Lower lobe of right lung (tissue), 2 donors: ENCODE data around the gene TRPM8. TPM values are rescaled to one million over a fixed set of nuclear protein-coding genes. Genes with fewer than 3 reads are reported as not detected.

Source experiments
- ATAC-seq, 2 donors: fragments of 200-7000 bp; cut with Tn5 transposase; one replicate each; pipeline ENCODE4 v1.9.1; 2020 to 2022; ENCODE audit warnings: mild to moderate bottlenecking in 2 of 2, moderate library complexity in 2 of 2
- DNase-seq: peaks from one replicate; pipeline ENCODE4 v3.0.0-alpha.2; 2020
- H3K27ac ChIP-seq: fragments of 200-600 bp; one replicate; pipeline ENCODE4 v1.8.0; 2022
- H3K27me3 ChIP-seq: fragments of 200-600 bp; one replicate; pipeline ENCODE4 v1.8.0; 2022; ENCODE audit warnings: low read depth
- H3K36me3 ChIP-seq: fragments of 200-600 bp; one replicate; pipeline ENCODE4 v1.8.0; 2022; ENCODE audit warnings: mild to moderate bottlenecking
- H3K4me1 ChIP-seq: fragments of 200-600 bp; one replicate; pipeline ENCODE4 v1.8.0; 2022
- H3K4me3 ChIP-seq: fragments of 200-600 bp; one replicate; pipeline ENCODE4 v1.8.0; 2022; ENCODE audit warnings: mild to moderate bottlenecking
- H3K9me3 ChIP-seq: fragments of 200-600 bp; one replicate; pipeline ENCODE4 v1.8.0; 2022
- CTCF ChIP-seq: fragments of 200-600 bp; IDR thresholded peaks from one replicate; pipeline ENCODE4 v1.8.0; 2022; ENCODE audit warnings: antibody characterized with exemption, mild to moderate bottlenecking
- intact Hi-C: fragments of 100-400 bp; cut with DNase I; formaldehyde crosslinking; loops from one replicate; pipeline ENCODE4 v1.11.0; 2022
- total RNA-seq: library from RNA; stranded (reverse); fragmentation: NEBNext Ultra II Directional; extraction: Animal tissue kit (Norgen Biotek cat#: 25700); gene quantifications from one replicate; pipeline ENCODE4 v1.2.1, GENCODE V29; 2021
- donor health status: DM: no; HTN: yes; CAD: no; lungs with severe emphysema.

TRPM8 gene
- total RNA-seq, 1 donor from 2014 or later: not detected

DNA sequence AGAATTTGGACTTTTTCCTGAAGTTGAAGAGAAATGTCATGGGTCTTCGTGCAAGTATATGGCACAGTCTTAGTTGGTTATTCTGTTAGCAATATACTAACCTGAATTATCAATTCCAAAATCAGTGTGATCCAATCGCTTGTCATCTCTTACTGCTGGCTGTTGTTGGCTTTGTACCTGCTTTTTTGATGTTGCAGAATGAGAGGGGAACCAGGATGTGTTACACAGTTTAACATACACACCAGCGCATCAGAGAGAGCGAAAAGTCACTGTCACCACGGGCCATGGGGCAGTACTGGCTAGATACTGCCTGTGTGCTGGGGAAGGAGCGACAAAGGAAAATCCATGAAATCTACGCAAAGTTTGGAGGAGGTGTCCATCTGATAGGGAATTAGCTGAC is 74.0 kb downstream of the TRPM8 start:
- TF ChIP-seq CTCF: no peak
- Histone ChIP-seq H3K36me3 (no peaks in the 10 kb centered on the region), H3K27ac (no peak overlapping the region), H3K4me1 (no peaks in the 10 kb centered on the region), H3K9me3 (no peaks in the 10 kb centered on the region), H3K4me3 (no peak overlapping the region), H3K27me3 (peaks cover 3% of the 10 kb centered on the region)
- DNase-seq: no peak
- ATAC-seq: no peak
- intact Hi-C loops: no loop called here

DNA sequence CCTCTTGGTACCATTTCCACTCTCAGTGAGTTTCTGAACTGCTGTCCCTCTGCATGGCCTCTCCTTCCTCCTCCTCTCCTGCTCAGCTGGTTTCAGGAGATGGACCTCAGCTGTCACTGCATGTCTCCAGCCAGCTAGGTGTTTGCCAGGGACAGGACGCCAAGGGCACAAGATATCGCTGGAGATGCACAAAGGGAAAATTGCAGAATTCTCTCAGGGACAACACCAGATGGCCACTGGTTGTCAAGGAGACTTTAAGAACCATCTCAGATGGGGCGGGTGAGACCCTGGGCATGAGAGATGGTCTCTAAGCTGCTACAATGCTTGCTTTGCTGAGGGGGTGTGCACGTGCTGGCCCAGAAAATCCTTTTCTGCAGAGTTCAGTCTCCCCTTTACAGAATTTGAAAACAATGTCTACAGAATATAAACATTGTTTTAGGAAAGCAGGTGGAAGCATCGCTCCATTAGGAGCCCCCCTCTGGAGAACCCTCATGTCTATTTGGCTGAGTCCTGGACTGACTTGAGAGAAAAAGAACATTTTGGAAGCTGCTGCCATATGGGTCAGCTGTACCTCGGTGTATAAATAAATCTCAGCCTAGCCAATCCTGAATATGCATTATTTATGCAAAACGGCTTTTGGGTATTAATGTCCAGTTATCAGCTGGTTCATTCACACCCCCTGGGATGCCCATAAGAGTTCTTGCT is 75.5 kb downstream of the TRPM8 start:
- TF ChIP-seq CTCF: no peak
- H3K27me3 ChIP-seq: peaks cover 3% of the 10 kb centered on the region
- H3K4me3 ChIP-seq: no peak overlapping the region
- no peak overlapping the region for H3K27ac ChIP-seq
- no peaks in the 10 kb centered on the region for H3K4me1 ChIP-seq
- ATAC-seq: no peak
- H3K9me3 ChIP-seq: no peaks in the 10 kb centered on the region
- no peaks in the 10 kb centered on the region for H3K36me3 ChIP-seq
- DNase-seq: no peak
- intact Hi-C loops: no loop called here

DNA sequence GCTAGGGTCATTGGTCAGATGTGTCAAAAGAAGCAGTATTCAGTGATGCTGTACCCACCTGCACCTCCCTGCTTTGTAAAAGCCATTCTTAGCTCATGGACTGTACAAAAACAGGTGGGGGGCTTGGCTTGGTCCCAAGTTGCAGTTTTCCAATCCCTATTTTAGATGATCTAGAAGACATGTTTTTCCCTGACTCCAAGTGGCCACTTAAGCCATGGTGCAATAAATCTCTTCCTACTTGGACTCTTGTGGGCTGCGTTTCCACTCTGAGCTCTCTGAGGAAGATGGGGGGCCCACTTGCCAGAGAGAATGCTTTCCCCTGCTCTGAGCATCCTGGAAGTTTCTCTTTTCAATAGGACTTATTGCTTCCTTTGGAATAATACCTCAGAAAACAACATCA is 76.3 kb downstream of the TRPM8 start:
- intact Hi-C loops: no loop called here
- Histone ChIP-seq H3K27ac (no peak overlapping the region), H3K4me3 (no peak overlapping the region), H3K36me3 (no peaks in the 10 kb centered on the region), H3K4me1 (no peaks in the 10 kb centered on the region), H3K27me3 (peaks cover 3% of the 10 kb centered on the region), H3K9me3 (no peaks in the 10 kb centered on the region)
- no peak for ATAC-seq
- no peak for TF ChIP-seq CTCF
- no peak for DNase-seq

GRCh38 chr2:233994151-233994550 is 77.0 kb downstream of the TRPM8 start:
- Histone ChIP-seq H3K27ac (no peak overlapping the region), H3K27me3 (peaks cover 3% of the 10 kb centered on the region), H3K4me1 (no peaks in the 10 kb centered on the region), H3K9me3 (no peaks in the 10 kb centered on the region), H3K36me3 (no peaks in the 10 kb centered on the region), H3K4me3 (no peak overlapping the region)
- no peak for TF ChIP-seq CTCF
- ATAC-seq (no peak), DNase-seq (no peak)
- intact Hi-C loops: no loop called here

DNA sequence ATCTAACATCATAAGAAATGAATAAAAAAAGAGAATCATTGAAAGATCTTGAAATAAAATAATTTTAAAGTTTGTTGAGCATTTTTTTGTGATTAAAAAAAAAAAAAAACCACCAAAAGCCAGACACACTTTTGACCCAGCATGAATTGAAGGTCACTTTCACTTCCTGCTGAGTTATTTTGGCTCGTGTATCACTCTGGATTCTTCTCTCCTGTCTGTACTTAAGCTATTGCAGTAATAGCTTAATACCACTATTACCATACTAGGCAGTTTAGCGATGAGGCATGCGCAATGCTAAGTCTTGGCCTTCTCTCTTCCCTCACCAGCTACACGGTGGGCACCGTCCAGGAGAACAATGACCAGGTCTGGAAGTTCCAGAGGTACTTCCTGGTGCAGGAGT is 78.8 kb downstream of the TRPM8 start:
- no peaks in the 10 kb centered on the region for H3K9me3 ChIP-seq
- no peak overlapping the region for H3K27ac ChIP-seq
- peaks cover 3% of the 10 kb centered on the region for H3K27me3 ChIP-seq
- no peak for TF ChIP-seq CTCF
- ATAC-seq: no peak
- intact Hi-C loops: no loop called here
- DNase-seq: no peak
- no peak overlapping the region for H3K4me3 ChIP-seq
- H3K4me1 ChIP-seq: no peaks in the 10 kb centered on the region
- H3K36me3 ChIP-seq: no peaks in the 10 kb centered on the region
